Skeletal muscle satellite cell (primary cell): Measurements from ENCODE around the gene FNDC10.

Source experiments
- H3K27me3 ChIP-seq: 2 replicates; pipeline ENCODE4 v1.7.0; 2013; ENCODE audit warnings: low read length; ENCODE audit not compliant: control insufficient read depth, insufficient read depth
- H3K36me3 ChIP-seq: 2 replicates; pipeline ENCODE4 v1.7.0; 2013; ENCODE audit warnings: mild to moderate bottlenecking, control low read depth, low read length; ENCODE audit not compliant: insufficient read depth
- H3K4me1 ChIP-seq: 2 replicates; pipeline ENCODE4 v1.7.0; 2013; ENCODE audit warnings: low read length; ENCODE audit not compliant: control insufficient read depth, insufficient read depth
- H3K4me2 ChIP-seq: 2 replicates; pipeline ENCODE4 v1.7.0; 2013; ENCODE audit warnings: mild to moderate bottlenecking, low read length
- H3K4me3 ChIP-seq: 2 replicates; pipeline ENCODE4 v1.7.0; 2013; ENCODE audit warnings: low read length
- H3K9ac ChIP-seq: 2 replicates; pipeline ENCODE4 v1.7.0; 2013; ENCODE audit warnings: mild to moderate bottlenecking, low read depth, low read length, moderate library complexity
- H3K9me3 ChIP-seq: replicated peaks from 2 replicates; pipeline ENCODE4 v1.7.0; 2013; ENCODE audit warnings: mild to moderate bottlenecking, control low read depth, low read length

The FNDC10 gene

GRCh38 chr1:1582585-1583346, 17.2 kb downstream of the FNDC10 start:
- Histone ChIP-seq H3K4me3 (no peak overlapping the region), H3K4me2 (no peak overlapping the region), H3K4me1 (no peaks in the 10 kb centered on the region), H3K9ac (no peak overlapping the region), H3K9me3 (no peaks in the 10 kb centered on the region), H3K27me3 (peaks cover 42% of the 10 kb centered on the region), H3K36me3 (no peaks in the 10 kb centered on the region)

DNA sequence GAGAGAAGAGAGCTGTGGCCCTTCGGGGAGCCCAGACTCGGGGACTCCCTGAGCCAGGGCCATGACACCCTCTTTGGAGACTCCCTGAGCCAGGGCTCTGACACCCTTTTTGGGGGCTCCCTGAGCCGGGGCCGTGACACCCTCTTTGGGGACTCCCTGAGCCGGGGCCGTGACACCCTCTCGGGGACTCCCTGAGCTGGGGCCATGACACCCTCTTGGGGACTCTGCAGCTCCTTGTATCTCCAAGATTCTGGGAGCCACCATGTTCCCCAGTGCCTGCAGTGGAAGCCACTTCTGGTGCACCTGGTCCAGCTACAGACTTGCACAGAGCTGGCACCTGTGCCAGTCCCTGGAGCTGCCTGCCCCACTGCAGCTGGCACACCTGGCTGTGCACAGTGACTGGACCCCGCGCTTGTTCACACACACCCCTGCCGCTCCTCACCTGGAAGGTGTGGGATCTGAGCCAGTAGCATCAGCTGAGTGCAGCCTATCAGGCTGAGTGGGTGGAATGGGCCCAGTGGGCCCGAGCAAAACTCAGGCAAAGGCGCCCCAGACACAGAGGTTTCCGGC, 21.5 kb downstream of the FNDC10 start:
- Histone ChIP-seq H3K27me3 (peaks cover 36% of the 10 kb centered on the region), H3K4me2 (no peak overlapping the region), H3K9me3 (no peaks in the 10 kb centered on the region), H3K4me3 (no peak overlapping the region), H3K9ac (no peak overlapping the region), H3K4me1 (peaks cover 8% of the 10 kb centered on the region), H3K36me3 (no peaks in the 10 kb centered on the region)

- Histone ChIP-seq H3K27me3 (peaks cover 27% of the 10 kb centered on the region), H3K36me3 (no peaks in the 10 kb centered on the region), H3K4me2 (no peak overlapping the region), H3K9ac (no peak overlapping the region), H3K9me3 (no peaks in the 10 kb centered on the region), H3K4me1 (peaks cover 15% of the 10 kb centered on the region), H3K4me3 (no peak overlapping the region)
These were observed 22.4 kb downstream of the FNDC10 start for GRCh38 chr1:1577367-1578011.

- Histone ChIP-seq H3K4me3 (peak within 1 kb of the TSS; percentile 89), H3K36me3 (no peaks in the 10 kb centered on the region), H3K4me1 (peaks cover 15% of the 10 kb centered on the region), H3K4me2 (peak within 1 kb of the TSS; percentile 96), H3K27me3 (peaks cover 13% of the 10 kb centered on the region), H3K9me3 (no peaks in the 10 kb centered on the region), H3K9ac (peak within 1 kb of the TSS; percentile 97)
These were observed 25.0 kb downstream of the FNDC10 start, which contains the start of gene SSU72 for GRCh38 chr1:1574721-1575537. Gene SSU72, minus strand, starts transcription at chr1:1574863. Its CDS starts 306 bp downstream, at chr1:1574557.

GRCh38 chr1:1573843-1574720, 25.9 kb downstream of the FNDC10 start:
- Histone ChIP-seq H3K4me1 (peaks cover 15% of the 10 kb centered on the region), H3K4me3 (peak overlapping the region; percentile 89)

DNA sequence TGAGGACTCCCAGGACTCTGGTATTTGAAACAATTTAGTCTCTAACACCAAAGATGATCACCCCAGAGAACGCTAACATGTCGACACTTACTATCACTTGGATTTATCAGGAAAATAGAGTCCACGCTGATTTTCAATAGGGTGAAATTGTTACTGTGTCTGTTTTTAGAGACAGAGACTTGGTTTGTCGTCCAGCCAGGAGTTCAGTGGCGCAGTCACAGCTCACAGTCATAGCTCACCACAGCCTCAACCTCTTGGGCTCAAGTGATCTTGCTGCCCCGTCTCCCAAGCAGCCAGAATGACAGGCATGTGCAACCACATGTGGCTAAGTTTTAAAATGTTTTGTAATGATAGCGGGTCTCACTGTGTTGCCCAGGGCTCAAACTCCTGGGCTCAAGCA, 30.6 kb downstream of the FNDC10 start:
- Histone ChIP-seq H3K4me2 (no peak overlapping the region), H3K4me1 (peaks cover 22% of the 10 kb centered on the region), H3K9me3 (no peaks in the 10 kb centered on the region), H3K4me3 (no peak overlapping the region), H3K36me3 (peaks cover 25% of the 10 kb centered on the region), H3K9ac (no peak overlapping the region), H3K27me3 (no peaks in the 10 kb centered on the region)

More at GRCh38 chr1:1573843-1574720, 25.9 kb downstream of the FNDC10 start:
- peak overlapping the region; percentile 96 for H3K4me2 ChIP-seq
- peaks cover 7% of the 10 kb centered on the region for H3K36me3 ChIP-seq
- peak overlapping the region; percentile 97 for H3K9ac ChIP-seq
- H3K27me3 ChIP-seq: peaks cover 13% of the 10 kb centered on the region
- H3K9me3 ChIP-seq: no peaks in the 10 kb centered on the region

DNA sequence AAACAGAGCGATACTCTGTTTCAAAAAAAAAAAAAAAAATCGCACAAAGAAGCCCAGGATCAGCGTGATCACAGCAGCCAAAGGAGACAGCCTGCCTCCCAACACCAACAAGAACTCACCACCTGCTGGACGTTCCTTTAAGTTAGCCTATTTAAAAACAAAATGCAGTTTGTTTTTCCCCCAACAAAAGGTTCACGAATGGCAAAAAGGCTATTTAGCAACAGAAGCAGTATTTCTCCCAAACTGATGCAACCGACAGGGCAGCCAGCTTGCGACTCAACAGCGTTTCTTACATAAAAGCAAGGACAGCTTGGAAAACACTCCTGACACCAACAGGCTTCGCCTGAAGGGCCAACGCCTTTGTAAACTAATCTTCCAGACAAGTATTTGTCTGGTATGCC, 32.0 kb downstream of the FNDC10 start:
- peak overlapping the region; percentile 35 for H3K9ac ChIP-seq
- H3K36me3 ChIP-seq: peaks cover 37% of the 10 kb centered on the region
- peak overlapping the region; percentile 50 for H3K4me2 ChIP-seq
- no peaks in the 10 kb centered on the region for H3K27me3 ChIP-seq
- peak overlapping the region; percentile 23 for H3K4me3 ChIP-seq
- no peaks in the 10 kb centered on the region for H3K9me3 ChIP-seq
- peaks cover 19% of the 10 kb centered on the region for H3K4me1 ChIP-seq

DNA sequence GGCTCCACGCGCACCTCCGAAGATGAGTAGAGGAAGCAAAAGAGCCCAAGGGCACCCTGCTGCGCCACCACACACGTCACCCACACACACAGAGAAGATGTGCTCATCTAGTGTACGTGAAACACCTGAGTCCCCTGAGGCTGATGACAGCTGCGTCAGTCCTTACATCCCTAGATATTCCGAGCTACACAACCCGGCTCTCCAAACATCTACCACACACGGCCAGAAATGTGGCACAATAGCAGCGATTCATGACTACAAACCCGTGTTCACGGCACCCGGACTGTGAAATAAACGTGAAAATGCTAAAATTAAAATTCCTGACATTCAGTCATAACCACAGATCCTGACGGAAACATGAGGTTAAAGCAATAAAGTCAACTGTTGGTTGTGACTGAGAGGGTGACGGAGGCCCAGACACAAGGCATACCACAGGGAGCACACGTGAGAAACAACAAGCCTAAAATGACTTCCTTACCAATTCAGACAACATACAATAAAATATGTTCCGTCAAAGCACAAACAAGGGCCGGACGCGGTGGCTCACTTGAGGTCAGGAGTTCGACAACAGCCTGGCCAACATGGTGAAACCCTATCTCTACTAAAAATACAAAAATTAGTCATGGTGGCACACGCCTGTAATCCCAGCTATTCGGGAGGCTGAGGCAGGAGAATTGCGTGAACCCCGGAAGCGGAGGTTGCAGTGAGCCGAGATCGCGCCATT, 32.6 kb downstream of the FNDC10 start:
- Histone ChIP-seq H3K9me3 (no peaks in the 10 kb centered on the region), H3K4me3 (peak overlapping the region; percentile 23), H3K4me2 (peak overlapping the region; percentile 67), H3K36me3 (peaks cover 43% of the 10 kb centered on the region), H3K27me3 (no peaks in the 10 kb centered on the region), H3K4me1 (peaks cover 15% of the 10 kb centered on the region), H3K9ac (peak overlapping the region; percentile 37)

DNA sequence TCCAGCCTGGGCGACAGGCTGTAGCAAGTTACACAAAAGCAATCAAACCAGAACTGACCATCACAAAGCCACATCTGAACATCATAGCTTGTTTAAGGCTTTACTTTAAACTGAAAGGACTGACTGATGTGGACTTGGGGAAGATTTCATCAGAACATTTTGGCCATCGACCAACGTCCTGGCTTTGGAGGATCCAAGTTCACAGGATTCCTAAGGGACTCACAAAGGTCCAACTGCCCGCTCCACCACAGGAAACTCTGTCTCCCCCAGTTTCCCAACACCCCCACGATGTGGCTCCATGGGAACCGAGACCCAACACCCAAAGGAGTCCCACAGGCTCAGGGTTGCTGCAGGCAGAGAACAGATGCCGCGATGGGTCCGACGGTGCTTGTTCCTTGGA, 34.6 kb downstream of the FNDC10 start:
- H3K4me2 ChIP-seq: no peak overlapping the region
- H3K9me3 ChIP-seq: no peaks in the 10 kb centered on the region
- no peak overlapping the region for H3K4me3 ChIP-seq
- H3K4me1 ChIP-seq: peaks cover 15% of the 10 kb centered on the region
- H3K9ac ChIP-seq: no peak overlapping the region
- H3K27me3 ChIP-seq: no peaks in the 10 kb centered on the region
- peaks cover 57% of the 10 kb centered on the region for H3K36me3 ChIP-seq

- Histone ChIP-seq H3K27me3 (no peaks in the 10 kb centered on the region), H3K4me2 (no peak overlapping the region), H3K9me3 (no peaks in the 10 kb centered on the region), H3K4me3 (no peak overlapping the region), H3K9ac (no peak overlapping the region), H3K4me1 (peaks cover 15% of the 10 kb centered on the region), H3K36me3 (peaks cover 59% of the 10 kb centered on the region)
These were observed 35.7 kb downstream of the FNDC10 start for GRCh38 chr1:1564268-1564667.
